ENCODE measurements around the gene JAZF1. TPM values are rescaled to one million over a fixed set of nuclear protein-coding genes. Genes with fewer than 3 reads are reported as not detected.

The JAZF1 gene
- total RNA-seq, 1 experiment from 2014 or later, result 9.1 TPM

DNA sequence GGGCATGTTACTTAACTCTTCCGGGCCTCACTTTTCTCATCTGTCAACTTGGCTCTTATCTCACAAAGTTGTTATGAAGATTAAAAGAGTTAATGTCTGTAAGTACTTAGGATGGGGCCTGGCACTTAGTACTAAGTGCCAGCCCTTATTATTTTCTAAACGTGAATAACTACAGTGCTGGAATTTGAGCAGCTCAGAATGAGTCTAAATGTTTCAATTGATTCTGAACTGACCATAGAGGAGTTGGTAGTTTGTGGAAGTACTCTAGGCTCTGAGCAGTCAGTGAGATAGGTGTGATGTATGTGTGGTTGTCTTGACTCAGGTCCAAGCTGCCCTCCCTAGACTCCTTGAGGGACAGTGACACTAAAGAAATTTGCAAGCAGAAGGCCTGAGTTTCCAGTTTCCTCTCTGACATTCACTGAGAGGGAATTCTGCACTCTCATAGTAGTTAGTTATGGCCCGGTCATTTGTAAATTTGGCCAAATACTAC lies 18.5 kb upstream of the JAZF1 start:
- no peak overlapping the region for H2BK20ac ChIP-seq (ENCODE audit: low read depth, low read length, poor library complexity, severe bottlenecking)
- H3K23ac ChIP-seq (ENCODE audit: insufficient read length, low read depth, low read length), result no peak overlapping the region
- no peak overlapping the region for H3T11ph ChIP-seq (ENCODE audit: low read length)
- no peak overlapping the region for H3K4me2 ChIP-seq (ENCODE audit: insufficient read depth, insufficient read length, low read length)
- Mint-ChIP-seq H3K36me3 (ENCODE audit: insufficient read depth in 1 of 3, low read depth in 3 of 3) (peaks cover 0 to 3% (median 0%) of the 10 kb centered on the region in 3 experiments; a peak in 1 of 7 replicates), H3K9me3 (no peaks in the 10 kb centered on the region), H3K4me3 (no peak overlapping the region), H3K27ac (no peak overlapping the region), H3K4me1 (peaks cover 5 to 6% of the 10 kb centered on the region in 2 experiments), H3K27me3 (ENCODE audit: low read depth) (no peaks in the 10 kb centered on the region; the same call in 1 of the 2 replicates)
- no peaks in the 10 kb centered on the region for H3K79me1 ChIP-seq (ENCODE audit: insufficient read depth, low read depth, low read length, poor library complexity, severe bottlenecking)
- no peak overlapping the region for H3K27ac ChIP-seq (ENCODE audit: insufficient read length, low read depth, low read length)
- no peaks in the 10 kb centered on the region for H3K23me2 ChIP-seq (ENCODE audit: insufficient read length, low read depth, low read length, poor library complexity, severe bottlenecking)
- H3K9me3 ChIP-seq (ENCODE audit: control insufficient read depth, low read depth, low read length), result no peaks in the 10 kb centered on the region
- no peak overlapping the region for H2AFZ ChIP-seq (ENCODE audit: low read length)
- H3K4ac ChIP-seq (ENCODE audit: low read depth, low read length), result no peak overlapping the region
- H4K20me1 ChIP-seq (ENCODE audit: control insufficient read depth, insufficient read depth, insufficient read length), result no peaks in the 10 kb centered on the region
- no peak overlapping the region for H2BK12ac ChIP-seq (ENCODE audit: insufficient read length, low read depth, low read length)
- H3K27me3 ChIP-seq (ENCODE audit: insufficient read depth, low read length), result no peaks in the 10 kb centered on the region; the same call in 1 of the 2 replicates
- H3K18ac ChIP-seq (ENCODE audit: insufficient read length, low read depth, low read length), result no peak overlapping the region
- no CpG with 5 or more reads among the region's 3 CpGs for WGBS (ENCODE audit: extremely low coverage, insufficient read length, low lambda C conversion rate)
- H2BK120ac ChIP-seq (ENCODE audit: low read depth, low read length, poor library complexity, severe bottlenecking), result no peak overlapping the region
- H3K79me2 ChIP-seq (ENCODE audit: insufficient read depth, low read length), result no peaks in the 10 kb centered on the region
- no peak overlapping the region for H4K5ac ChIP-seq (ENCODE audit: insufficient read length, low read depth, low read length)
- no peak overlapping the region for H4K8ac ChIP-seq (replicated peaks; ENCODE audit: insufficient read length, low read depth, low read length)
- no peak overlapping the region for H2AK5ac ChIP-seq (ENCODE audit: insufficient read length, low read length)
- no peak overlapping the region for H3K14ac ChIP-seq (ENCODE audit: insufficient read depth, low read length)
- H4K91ac ChIP-seq (ENCODE audit: insufficient read length, low read depth, low read length), result no peak overlapping the region
- no peak overlapping the region for H3K56ac ChIP-seq (ENCODE audit: insufficient read length, low read depth, low read length)
- no peak for TF ChIP-seq CTCF (conservative IDR thresholded peaks at IDR 0.05)
- H2BK5ac ChIP-seq (ENCODE audit: insufficient read length, low read length), result no peak overlapping the region
- no peak overlapping the region for H2BK15ac ChIP-seq (ENCODE audit: low read depth, low read length)
- no peak overlapping the region for H3K9ac ChIP-seq (ENCODE audit: extremely low read depth, insufficient read length, low read length)
- H3K4me1 ChIP-seq (ENCODE audit: insufficient read depth, low read length), result no peaks in the 10 kb centered on the region
- no peak for DNase-seq
